OCI-M1 (cell line): ENCODE data around the gene RPAP2.
"Not testable (repeated sequence)": the region's sequence is repeated elsewhere in the genome, so short reads cannot be mapped to it uniquely, and the experiment has no call there.

Experiments
- DNase-seq: peaks from one replicate; lab custom pipeline; 2025; lab: John Stamatoyannopoulos, UW

The RPAP2 gene

DNA sequence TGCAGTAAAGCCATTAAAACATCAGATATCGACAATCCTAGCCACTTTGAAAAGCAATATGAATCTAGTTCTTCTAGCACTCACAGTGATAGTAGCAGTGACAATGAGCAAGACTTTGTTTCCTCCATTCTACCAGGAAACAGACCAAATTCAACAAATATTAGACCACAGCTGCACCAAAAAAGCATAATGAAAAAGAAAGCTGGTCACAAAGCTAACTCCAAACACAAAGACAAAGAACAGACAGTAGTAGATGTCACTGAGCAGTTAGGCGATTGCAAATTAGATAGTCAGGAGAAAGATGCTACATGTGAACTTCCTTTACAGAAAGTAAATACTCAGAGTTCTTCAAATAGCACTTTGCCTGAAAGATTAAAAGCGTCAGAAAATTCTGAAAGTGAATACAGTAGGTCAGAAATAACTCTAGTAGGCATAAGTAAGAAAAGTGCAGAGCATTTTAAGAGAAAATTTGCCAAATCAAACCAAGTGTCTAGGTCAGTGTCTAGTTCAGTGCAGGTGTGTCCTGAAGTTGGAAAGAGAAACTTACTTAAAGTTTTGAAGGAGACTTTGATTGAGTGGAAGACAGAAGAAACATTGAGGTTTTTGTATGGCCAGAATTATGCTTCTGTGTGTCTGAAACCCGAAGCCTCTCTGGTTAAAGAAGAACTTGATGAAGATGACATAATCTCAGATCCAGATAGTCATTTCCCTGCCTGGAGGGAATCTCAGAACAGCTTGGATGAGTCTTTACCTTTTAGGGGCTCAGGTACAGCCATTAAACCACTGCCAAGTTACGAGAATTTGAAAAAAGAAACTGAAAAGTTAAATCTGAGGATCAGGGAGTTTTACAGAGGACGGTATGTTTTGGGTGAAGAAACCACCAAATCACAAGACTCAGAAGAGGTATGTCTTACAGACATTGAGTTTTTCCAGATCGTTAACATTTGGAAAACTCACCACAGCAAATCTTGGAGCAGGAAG is 24.9 kb downstream of the RPAP2 start:
- DNase-seq = no peak

DNA sequence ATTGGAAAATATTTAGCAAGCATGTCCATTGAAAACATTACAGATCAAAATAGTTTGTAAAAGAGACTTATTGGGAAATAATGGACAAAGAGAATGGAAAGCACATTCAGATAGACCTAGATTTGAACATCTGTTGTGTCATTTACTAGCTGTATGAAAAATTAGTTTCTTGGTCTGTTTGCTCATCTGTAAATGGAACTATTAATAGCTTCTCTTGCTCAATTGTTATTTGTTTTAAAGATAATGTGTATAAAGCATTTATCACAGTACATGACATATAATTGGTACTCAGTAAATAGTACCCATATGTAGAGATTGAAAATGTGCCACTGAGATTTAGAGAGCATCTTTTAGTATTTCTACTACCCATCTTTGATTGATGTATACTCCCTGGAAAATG is 25.9 kb downstream of the RPAP2 start:
- DNase-seq = no peak

DNA sequence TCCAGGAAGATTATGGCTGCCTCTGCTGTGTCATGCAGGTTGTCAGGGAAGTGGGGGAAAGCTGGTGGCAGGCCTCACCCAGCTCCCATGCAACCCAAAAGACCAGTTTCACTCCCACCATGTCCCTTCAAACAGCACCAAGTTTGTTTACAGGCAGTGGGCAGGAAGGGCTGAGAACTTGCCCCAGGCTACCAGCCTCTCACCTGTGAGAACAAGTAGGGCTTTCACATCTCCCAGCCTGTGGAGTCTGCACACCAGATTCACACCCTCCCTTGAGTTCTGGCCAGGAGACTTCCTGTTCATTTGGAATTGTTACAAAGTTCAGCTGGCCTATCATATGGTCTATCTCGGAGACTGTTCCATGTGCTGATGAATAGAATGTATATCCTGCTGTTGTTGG is 27.8 kb downstream of the RPAP2 start:
- no peak for DNase-seq

DNA sequence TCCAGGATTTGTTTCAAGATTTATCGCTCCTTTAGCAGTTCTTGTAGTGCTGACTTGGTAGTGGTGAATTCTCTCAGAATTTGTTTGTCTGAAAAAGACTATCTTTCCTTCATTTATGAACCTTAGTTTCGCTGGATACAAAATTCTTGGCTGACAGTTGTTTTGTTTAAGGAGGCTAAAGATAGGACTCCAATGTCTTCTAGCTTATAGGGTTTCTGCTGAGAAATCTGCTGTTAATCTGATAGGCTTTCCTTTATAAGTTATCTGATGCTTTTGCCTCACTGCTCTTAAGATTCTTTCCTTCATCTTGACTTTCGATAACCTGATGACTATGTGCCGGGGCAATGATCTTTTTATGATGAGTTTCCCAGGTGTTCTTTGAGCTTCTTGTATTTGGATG is 28.9 kb downstream of the RPAP2 start:
- peak; percentile 12 for DNase-seq

DNA sequence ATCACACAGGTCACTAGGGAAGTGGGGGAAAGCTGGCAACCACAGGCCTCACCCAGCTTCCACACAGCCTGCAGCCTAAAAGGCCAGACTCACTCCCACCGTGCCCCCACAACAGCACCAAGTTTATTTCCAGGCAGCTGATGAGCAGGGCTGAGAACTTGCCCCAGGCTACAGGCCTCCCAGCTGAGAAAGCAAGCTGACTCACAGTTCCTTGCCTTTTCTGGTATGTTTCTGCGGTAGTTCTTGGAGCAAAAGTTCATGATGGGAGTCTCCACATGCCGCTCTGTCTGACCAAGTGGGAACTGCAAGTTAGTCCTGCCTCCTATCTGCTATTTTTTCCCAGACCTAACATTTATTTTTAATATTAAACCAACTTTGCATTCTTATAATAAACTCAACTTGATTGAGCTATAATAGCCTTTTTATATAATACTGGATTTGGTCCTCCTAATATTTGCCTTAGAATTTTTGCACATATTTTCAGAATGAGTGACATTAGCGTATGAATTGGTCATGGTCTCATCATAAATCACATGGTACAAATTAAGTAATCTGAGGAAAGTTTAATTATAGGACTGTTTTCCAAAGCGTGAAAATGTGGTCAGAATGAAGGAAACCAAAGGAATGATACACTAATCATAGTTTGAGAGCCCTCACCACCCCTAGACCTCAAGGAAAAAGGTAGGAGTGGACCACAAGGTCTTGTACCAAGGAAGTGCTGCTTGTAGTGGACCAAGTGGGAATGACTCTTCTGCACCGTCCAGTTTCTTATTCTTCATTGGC is 30.7 kb downstream of the RPAP2 start:
- DNase-seq = no peak

DNA sequence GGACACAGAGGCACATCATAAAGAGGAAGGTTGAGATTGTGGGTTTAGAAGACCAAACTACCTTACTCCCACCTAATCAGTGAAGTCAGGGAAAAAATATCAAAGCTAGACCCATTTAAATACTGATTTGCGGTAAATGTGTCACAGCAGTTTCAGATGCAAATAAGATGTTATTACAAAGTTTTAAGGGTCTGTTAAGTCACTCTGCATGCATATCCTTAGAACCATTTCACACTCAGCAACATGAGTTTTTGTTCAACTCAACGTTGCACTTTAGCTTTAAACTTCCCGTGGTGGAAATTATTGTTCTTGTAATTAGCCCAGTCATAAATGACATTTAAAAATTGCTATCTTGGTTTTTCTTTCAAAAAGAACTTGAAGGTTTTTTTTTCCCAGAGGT is 34.8 kb downstream of the RPAP2 start:
- no peak for DNase-seq

DNA sequence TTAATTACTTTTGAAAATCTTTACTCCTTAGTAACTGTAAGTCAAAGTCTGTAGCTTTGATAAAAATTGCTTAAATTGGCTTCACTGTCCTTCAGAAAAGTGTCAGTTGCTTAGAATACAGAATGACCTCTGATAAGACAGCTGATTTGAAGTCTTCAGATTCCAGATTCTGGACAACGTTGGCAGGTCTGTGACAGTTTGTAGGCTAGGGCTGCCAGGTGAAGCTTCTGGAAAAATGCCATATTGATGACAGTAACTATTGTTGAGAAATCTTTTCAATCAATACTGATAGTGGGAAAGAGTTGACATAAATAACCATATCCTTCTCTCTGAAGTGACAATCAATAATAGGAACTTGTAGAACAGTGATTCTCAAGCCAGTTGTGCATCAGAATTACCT is 41.3 kb downstream of the RPAP2 start:
- DNase-seq = no peak

DNA sequence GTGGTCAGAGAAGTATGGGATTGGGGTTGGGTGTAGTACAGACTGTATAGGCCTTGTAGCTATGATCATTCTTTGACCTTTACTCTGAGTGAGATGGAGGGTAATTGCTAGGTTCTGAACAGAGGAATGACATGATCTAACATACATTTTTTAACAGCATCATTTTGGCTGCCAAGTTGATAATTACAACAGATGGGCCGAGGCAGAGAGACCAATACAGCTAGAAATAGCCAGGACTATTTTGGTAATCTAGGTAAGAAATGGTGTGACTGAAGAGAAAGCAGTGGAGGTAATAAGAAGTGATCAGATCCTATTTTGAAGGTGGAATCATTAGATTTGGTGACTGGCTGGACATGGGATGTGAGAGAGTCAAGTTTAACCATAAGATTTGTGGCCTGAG is 43.5 kb downstream of the RPAP2 start:
- DNase-seq = no peak

DNA sequence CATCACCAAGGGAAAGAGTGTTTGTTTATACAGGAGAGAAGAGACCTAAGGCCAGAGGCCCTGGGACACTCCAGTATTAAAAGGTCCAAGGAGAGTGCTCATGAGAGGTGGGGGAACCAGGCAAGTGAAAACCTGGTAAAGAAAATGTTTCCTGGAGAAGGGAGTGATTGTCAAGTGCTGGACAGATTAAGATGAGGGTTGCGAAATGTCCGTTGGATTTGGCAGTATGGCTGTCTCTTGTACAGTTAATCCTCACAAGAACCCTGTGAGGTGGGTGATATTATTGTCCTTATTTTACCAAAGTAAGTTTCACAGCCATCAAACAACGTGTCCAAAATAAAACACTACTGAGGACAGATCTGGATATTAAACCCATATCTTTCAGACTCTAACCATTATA is 44.2 kb downstream of the RPAP2 start:
- peak; percentile 32 for DNase-seq

DNA sequence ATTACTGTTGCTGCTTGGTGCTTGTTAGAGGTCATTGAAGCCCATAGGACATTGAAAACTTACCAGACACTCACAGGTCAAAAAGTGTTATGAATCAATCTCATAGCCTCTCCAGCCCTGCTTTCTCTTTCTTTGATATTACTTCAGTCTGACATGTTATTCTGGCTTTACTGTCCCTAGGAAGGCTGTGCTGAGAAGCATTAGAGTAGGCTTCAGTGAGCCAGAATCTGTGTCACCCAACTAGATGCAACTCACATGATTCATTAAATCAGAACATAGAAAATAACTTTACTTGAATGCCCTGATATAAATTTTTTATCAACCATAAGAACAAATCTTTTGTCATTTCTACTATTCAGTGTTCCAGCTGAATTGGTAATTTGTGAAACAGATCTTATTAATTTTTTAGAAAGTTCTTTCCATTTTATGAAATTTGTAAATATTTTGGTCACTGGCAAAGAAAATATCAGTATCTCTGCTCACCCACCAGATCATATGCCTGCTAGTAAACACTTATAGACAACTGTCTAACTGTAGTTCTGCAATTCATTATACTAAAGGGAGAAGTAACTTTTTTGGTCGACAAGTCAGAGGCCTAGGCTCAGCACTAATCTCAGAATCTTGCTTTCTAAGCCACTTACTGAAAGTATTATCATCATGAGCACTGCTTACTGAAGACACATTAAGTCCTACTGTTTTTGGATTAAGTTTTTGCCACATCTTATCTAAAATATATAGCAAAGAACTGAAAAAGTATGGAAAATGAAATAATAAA is 48.2 kb downstream of the RPAP2 start:
- peak; percentile 81 for DNase-seq

DNA sequence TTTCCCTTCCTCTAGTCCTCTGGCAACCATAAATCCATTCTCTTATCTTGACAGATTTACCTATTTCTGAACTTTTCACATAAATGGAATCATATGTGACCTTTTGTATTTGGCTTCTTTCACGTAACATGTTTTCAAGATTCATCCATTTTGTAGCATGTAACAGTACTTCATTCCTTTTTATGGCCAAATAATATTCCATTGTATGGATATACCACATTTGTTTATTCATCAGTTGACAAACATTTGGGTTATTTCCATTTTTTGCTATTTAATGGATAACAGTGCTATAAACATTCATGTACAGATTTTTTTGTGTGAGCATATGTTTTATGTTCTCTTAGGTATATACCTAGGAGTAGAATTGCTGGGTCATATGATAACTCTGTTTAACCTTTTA is 54.0 kb downstream of the RPAP2 start:
- no peak for DNase-seq

DNA sequence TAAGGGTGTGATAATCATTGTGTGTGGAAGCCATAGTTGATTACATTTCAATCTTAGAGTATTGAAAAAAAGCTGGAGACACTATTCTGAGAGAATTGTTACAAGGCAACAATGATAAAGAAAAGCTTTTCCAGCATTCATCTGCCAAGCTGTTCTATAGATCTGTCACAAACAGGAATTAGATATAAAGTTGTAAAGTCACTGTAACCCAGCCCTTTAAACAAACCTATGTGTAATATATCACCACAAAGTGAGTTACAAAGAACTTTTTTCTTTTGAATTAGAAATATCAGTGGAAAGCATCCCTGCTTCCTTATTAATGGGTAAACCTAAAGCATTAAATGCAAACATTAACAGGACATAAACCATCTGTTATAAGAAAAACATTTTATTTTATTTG is 55.4 kb downstream of the RPAP2 start:
- no peak for DNase-seq

DNA sequence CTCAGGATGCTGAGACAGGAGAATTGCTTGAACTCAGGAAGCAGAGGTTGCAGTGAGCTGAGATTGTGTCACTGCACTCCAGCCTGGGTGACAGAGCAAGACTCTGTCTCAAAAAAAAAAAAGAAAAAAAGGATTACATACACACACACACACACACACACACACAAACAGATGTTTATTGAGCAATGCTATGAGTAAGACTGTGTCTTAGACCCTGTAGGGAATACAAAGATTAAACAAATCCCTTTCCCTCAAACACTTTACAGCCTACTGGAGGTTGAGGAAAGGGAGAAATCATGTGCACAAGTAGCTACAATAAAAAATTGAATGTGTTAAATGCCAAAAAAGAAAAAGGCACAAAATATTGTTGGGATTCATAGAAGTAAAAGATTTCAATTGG is 58.1 kb downstream of the RPAP2 start:
- DNase-seq = peak; percentile 8

DNA sequence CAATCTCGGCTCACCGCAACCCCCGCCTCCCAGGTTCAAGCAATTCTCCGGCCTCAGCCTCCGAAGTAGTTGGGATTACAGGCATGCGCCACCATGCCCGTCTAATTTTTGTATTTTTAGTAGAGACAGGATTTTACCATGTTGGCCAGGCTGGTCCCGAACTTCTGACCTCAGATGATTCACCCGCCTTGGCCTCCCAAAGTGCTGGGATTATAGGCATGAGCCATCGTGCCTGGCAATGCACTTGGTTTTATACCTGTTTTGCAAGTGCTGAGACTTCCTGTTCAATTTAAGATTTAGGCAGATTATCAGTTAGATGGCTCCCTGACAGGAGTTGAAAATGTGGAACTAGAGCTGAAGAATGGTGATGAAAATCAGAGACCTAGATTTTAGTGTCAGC is 60.5 kb downstream of the RPAP2 start:
- DNase-seq = not testable (repeated sequence)

DNA sequence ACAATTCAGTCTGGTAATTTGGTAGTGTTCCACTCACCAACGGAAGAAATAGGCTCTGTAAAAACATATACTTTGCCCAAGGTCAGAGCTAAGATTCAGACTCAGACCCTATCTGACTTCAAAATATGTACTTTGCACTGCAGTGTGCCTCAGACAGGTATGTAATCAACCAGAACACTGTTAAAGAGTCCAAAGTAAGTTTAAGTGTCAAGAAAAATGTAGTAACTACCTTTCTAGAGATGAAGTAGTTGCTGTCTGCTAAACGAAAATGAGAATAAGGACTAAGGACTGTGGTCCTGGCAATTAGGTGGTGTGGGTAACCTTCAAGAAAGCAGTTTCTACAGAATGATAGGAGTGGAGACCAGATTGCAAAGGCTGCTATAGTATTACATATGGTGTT is 61.1 kb downstream of the RPAP2 start:
- no peak for DNase-seq

DNA sequence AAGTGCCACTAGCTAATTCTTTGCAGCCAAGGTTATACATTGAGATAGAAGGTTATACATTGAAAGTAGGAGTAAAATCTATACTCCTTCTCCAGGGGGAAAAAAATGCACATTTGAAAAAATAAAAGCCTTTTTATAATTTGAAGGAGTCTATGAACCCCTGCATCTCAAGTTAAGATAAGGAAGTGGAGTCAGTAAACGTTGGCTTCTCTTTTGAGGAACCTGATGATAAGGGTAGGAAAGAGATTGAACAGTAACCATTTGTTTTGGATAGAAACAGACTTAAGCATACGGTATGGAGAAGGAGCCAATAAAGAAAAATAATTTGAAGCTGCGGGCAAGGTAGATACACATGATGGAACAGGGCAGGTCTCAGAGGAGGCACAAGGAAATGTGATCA is 64.1 kb downstream of the RPAP2 start:
- DNase-seq = peak; percentile 65

DNA sequence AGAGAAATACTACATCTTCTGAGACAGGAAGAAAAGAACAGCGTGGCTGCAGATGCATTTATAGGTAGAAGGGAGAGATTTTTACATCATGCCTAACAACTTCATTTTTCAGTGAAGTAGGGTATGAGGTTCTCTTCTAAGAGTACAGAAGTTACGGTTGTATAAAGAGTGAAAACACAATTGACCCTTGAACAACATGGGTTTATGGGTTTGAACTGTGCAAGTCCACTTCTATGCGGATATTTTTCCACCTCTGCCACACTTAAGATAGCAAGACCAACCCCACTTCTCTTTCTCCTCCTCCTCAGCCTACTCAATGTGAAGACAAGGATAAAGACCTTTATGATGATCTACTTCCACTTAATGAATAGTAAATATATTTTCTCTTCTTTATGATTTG is 64.5 kb downstream of the RPAP2 start:
- DNase-seq = peak; percentile 62

DNA sequence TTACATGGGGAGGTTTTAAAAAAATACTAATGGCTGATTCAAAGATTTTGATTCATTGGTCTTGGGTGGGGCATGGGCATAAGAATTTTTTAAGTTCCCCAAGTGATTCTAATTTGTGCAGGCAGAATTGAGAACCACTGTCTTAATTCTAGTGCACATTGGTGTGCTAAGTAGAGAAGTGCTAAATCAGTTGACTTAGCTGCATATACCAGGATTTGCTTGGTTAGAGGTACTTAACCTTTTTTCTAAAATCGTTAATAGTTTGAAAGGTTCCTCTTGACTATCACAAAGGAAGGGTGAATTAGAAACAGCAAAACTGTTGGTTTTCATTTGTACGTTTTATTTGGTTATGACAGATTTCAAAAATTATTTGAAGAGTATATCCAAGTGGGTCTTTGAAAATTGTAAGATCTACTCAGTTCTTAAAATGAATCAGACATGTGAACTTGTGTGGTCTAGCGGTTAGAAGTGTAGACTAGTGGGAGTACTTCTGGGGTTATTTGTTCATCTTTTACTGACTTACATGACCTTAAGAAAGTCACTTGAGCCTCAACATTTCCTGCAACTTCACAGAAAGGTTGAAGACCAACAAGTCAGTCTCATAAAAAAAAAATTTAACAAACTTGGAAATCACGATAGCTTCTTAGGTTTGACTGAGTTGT is 66.7 kb downstream of the RPAP2 start:
- no peak for DNase-seq

DNA sequence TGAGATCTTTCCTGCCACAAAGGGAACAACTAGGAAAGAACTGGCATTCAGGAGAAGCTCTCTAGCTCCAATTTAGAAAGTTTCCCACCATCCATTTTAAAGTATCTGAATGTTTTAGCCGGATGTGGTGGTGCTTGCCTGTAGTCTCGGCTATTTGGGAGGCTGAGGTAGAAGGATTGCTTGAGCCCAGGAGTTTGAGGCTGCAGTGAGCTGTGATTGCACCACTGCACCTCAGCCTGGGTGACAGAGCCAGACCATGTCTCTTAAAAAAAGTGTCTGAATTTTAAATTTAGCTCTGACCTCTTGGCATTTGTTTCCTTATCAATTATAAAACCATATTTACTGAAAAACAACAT is 67.2 kb downstream of the RPAP2 start:
- DNase-seq = no peak

DNA sequence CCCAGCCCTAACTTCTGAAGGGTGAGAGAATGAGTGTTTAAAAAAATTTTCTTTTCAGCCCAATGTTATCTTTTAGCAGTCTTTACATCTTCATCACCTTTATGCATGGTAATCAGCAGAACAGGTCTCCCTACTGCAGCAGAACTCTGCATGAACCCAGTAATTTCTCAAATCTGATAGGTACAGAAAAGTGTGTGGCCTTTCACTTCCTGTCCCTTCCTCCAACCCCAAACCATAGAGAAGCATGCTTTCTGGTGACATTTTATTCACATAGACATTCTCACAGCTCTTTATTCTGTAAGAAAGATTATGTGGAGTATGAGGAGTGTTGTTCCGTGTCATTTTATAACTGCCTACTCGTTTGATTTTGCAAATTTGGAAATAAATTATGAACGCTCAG is 68.6 kb downstream of the RPAP2 start:
- DNase-seq = no peak

DNA sequence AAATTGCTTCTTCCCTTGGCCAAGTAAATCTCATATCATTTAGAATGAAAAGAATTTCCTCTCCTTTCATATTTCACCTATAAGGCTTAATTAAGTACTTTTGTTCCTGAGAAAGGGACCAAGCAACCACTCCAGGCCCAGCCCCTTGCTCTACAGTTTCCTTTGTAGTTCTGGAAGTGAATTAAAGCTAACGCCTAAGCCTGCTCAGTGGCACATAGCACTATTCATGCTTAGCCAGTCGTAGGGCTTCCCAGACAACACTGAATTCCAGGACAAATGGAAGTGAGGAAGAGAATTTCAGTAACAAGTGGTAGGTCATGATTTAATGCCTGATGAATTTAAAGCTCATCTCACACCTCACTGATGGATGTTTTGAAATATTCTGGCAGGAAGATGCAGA is 73.3 kb downstream of the RPAP2 start:
- DNase-seq = no peak

DNA sequence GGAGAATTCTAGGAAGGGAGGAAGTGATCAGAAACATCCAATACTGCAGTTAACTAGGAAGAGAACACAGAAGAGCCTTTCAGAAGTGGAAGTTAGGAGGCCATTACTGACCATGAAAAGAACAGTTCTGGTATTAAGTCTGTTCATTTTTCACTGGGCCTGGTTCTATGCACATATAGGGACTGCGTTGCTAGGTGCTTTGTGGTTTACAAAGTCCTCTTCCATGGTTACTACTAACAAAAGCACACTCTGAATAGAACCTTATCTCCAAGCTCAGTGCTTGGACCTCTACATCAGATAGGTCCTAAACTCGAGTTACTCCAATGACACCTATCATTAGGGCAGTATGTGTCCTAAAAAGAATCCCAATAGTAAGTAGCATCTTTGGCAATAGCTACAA is 75.4 kb downstream of the RPAP2 start:
- peak; percentile 51 for DNase-seq
